Duodenal mucosa (tissue), 2 donors: ENCODE measurements around the gene OR10AG1.

ENCODE experiments used
- H3K27ac ChIP-seq: one replicate; pipeline ENCODE4 v1.7.0; 2013; ENCODE audit warnings: low read depth, low read length
- H3K27me3 ChIP-seq, 2 donors: one replicate each; pipeline ENCODE4 v1.7.0; 2013; ENCODE audit warnings: low read length in 2 of 2, control low read depth in 1 of 2; ENCODE audit not compliant: insufficient read depth in 2 of 2, control insufficient read depth in 1 of 2
- H3K36me3 ChIP-seq, 2 donors: one replicate each; pipeline ENCODE4 v1.7.0; 2013; ENCODE audit warnings: low read length in 2 of 2, control low read depth in 1 of 2; ENCODE audit not compliant: insufficient read depth in 2 of 2, control insufficient read depth in 1 of 2
- H3K4me1 ChIP-seq, 2 donors: one replicate each; pipeline ENCODE4 v1.7.0; 2013; ENCODE audit warnings: low read length in 2 of 2, control low read depth in 1 of 2; ENCODE audit not compliant: insufficient read depth in 2 of 2, control insufficient read depth in 1 of 2
- H3K4me3 ChIP-seq, 2 donors: one replicate each; pipeline ENCODE4 v1.7.0; 2013; ENCODE audit warnings: low read length in 2 of 2, low read depth in 1 of 2
- H3K9ac ChIP-seq, 2 donors: one replicate each; pipeline ENCODE4 v1.7.0; 2013; ENCODE audit warnings: low read length in 2 of 2, low read depth in 1 of 2
- H3K9me3 ChIP-seq, 2 donors: one replicate each; pipeline ENCODE4 v1.7.0; 2013; ENCODE audit warnings: low read length in 2 of 2, control low read depth in 1 of 2; ENCODE audit not compliant: control insufficient read depth in 1 of 2

Gene OR10AG1

GRCh38 chr11:55936300-55936699 lies 33.4 kb downstream of the OR10AG1 start, which contains the start of gene OR5I1:
Gene OR5I1 (minus strand): TSS chr11:55936400. CDS start chr11:55936400, 0 bp downstream.
- H3K4me1 ChIP-seq: no peaks in the 10 kb centered on the region
- H3K27ac ChIP-seq: no peak within 1 kb of the TSS
- no peaks in the 10 kb centered on the region for H3K27me3 ChIP-seq
- no peak within 1 kb of the TSS for H3K4me3 ChIP-seq
- peaks cover 0 to 5% of the 10 kb centered on the region in 2 donors for H3K9me3 ChIP-seq
- H3K36me3 ChIP-seq: no peaks in the 10 kb centered on the region
- H3K9ac ChIP-seq: no peak within 1 kb of the TSS

- Histone ChIP-seq H3K36me3 (no peaks in the 10 kb centered on the region), H3K27ac (no peak overlapping the region), H3K4me3 (no peak overlapping the region), H3K9me3 (peaks cover 0 to 6% of the 10 kb centered on the region in 2 donors), H3K9ac (no peak overlapping the region), H3K4me1 (no peaks in the 10 kb centered on the region), H3K27me3 (no peaks in the 10 kb centered on the region)
Measured at GRCh38 chr11:55920537-55920936, 49.2 kb downstream of the OR10AG1 start.
